ENCODE results near the gene BCAS3.

DNA sequence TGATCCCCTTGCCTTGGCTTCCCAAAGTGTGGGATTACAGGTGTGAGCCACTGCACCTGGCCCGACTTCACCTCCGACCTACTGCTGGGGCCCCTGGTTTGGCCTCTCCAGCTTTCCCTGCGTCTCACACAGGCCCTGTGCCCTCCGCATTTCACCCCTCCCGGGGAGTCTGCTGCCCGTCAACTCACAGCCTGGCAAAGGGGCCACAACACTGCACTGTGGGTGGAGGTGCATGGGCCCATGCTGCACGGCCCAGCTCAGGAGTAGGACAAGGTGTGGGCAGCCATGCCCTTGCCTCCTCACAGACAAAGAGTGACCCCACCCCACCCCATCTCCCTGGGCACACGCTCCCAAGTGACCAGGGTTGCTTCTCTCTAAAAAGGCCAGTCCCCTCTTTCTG lies 709.4 kb downstream of the BCAS3 start:
- TF ChIP-seq, protein P1, sequence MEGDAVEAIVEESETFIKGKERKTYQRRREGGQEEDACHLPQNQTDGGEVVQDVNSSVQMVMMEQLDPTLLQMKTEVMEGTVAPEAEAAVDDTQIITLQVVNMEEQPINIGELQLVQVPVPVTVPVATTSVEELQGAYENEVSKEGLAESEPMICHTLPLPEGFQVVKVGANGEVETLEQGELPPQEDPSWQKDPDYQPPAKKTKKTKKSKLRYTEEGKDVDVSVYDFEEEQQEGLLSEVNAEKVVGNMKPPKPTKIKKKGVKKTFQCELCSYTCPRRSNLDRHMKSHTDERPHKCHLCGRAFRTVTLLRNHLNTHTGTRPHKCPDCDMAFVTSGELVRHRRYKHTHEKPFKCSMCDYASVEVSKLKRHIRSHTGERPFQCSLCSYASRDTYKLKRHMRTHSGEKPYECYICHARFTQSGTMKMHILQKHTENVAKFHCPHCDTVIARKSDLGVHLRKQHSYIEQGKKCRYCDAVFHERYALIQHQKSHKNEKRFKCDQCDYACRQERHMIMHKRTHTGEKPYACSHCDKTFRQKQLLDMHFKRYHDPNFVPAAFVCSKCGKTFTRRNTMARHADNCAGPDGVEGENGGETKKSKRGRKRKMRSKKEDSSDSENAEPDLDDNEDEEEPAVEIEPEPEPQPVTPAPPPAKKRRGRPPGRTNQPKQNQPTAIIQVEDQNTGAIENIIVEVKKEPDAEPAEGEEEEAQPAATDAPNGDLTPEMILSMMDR (IDR thresholded peaks at IDR 0.05; ENCODE audit: low read depth, low read length, poor library complexity, severe bottlenecking) = no peak
- TF ChIP-seq EZH2phosphoT487 (IDR thresholded peaks at IDR 0.05; ENCODE audit: borderline replicate concordance, low read length) = no peak

Data from DOHH2 (cell line).